ENCODE measurements around the gene FLOT1.
A peak's percentile ranks its signal among the peaks of the same experiment; 100 is the strongest.

Gene FLOT1

GRCh38 chr6:30714263-30714662 is 28.2 kb downstream of the FLOT1 start:
- no peak for DNase-seq
- peaks cover 7 to 43% (median 20%) of the 10 kb centered on the region in 4 experiments for H3K4me1 ChIP-seq (ENCODE audit: control extremely low read depth in 1 of 4, control insufficient read depth in 4 of 4, insufficient read depth in 4 of 4, low read length in 3 of 4)
- no peaks in the 10 kb centered on the region for H3K27me3 ChIP-seq (replicated peaks in 2 of 5; ENCODE audit: control insufficient read depth in 4 of 5, insufficient read depth in 5 of 5, low read length in 4 of 5)
- no peaks in the 10 kb centered on the region for H3K9me3 ChIP-seq (ENCODE audit: control extremely low read depth in 1 of 5, control insufficient read depth in 4 of 5, insufficient read depth in 2 of 5, low read depth in 1 of 5, low read length in 4 of 5)
- CTCF ChIA-PET: interaction anchor here (30.1 kb wide), 1 partner anchor 37 kb away, joined by 622 read pairs; the partner anchor contains the start of gene DHX16
- H3K4me3 ChIP-seq (ENCODE audit: control insufficient read depth in 1 of 7, extremely low read depth in 1 of 7, insufficient read depth in 4 of 7, low read depth in 2 of 7, low read length in 6 of 7): no peak overlapping the region
- H3K27ac ChIP-seq (ENCODE audit: insufficient read depth in 1 of 2, low read depth in 1 of 2, low read length in 2 of 2, poor library complexity in 1 of 2, severe bottlenecking in 2 of 2): no peak overlapping the region
- POLR2A ChIA-PET: no interaction called here
- H3K36me3 ChIP-seq (ENCODE audit: control insufficient read depth in 4 of 4, insufficient read depth in 4 of 4, low read length in 3 of 4): peaks cover 7 to 47% (median 35%) of the 10 kb centered on the region in 4 experiments
- WGBS (ENCODE audit: insufficient coverage): no CpG with 5 or more reads among the region's 1 CpG

GRCh38 chr6:30712441-30712945 is 30.0 kb downstream of the FLOT1 start:
- DNase-seq: no peak
- POLR2A ChIA-PET: interaction anchor here (1.1 kb wide), 2 partner anchors 9 to 30 kb away, joined by 4 to 5 read pairs; no protein-coding TSS in a partner anchor
- peaks cover 11 to 55% (median 46%) of the 10 kb centered on the region in 4 experiments for H3K36me3 ChIP-seq (ENCODE audit: control insufficient read depth in 4 of 4, insufficient read depth in 4 of 4, low read length in 3 of 4)
- H3K4me1 ChIP-seq (ENCODE audit: control extremely low read depth in 1 of 4, control insufficient read depth in 4 of 4, insufficient read depth in 4 of 4, low read length in 3 of 4): peaks cover 4 to 26% (median 8%) of the 10 kb centered on the region in 4 experiments
- WGBS (ENCODE audit: insufficient coverage): 95% methylated on average over 7 of the region's 7 CpGs
- CTCF ChIA-PET: interaction anchor here (0.6 to 30.1 kb wide), 7 partner anchors 9 to 35 kb away, joined by 3 to 622 read pairs (median 4); partner anchors contain the start of gene DHX16
- H3K4me3 ChIP-seq (ENCODE audit: control insufficient read depth in 1 of 7, extremely low read depth in 1 of 7, insufficient read depth in 4 of 7, low read depth in 2 of 7, low read length in 6 of 7): no peak overlapping the region
- H3K9me3 ChIP-seq (ENCODE audit: control extremely low read depth in 1 of 5, control insufficient read depth in 4 of 5, insufficient read depth in 2 of 5, low read depth in 1 of 5, low read length in 4 of 5): no peaks in the 10 kb centered on the region
- no peaks in the 10 kb centered on the region for H3K27me3 ChIP-seq (replicated peaks in 2 of 5; ENCODE audit: control insufficient read depth in 4 of 5, insufficient read depth in 5 of 5, low read length in 4 of 5)
- H3K27ac ChIP-seq (ENCODE audit: insufficient read depth in 1 of 2, low read depth in 1 of 2, low read length in 2 of 2, poor library complexity in 1 of 2, severe bottlenecking in 2 of 2): peak overlapping the region in 1 of 2 experiments; percentile 36

- WGBS (ENCODE audit: insufficient coverage): 100% methylated on average over 1 of the region's 1 CpG
- H3K27ac ChIP-seq (ENCODE audit: insufficient read depth in 1 of 2, low read depth in 1 of 2, low read length in 2 of 2, poor library complexity in 1 of 2, severe bottlenecking in 2 of 2): no peak overlapping the region
- peaks cover 4 to 25% (median 7%) of the 10 kb centered on the region in 4 experiments for H3K4me1 ChIP-seq (ENCODE audit: control extremely low read depth in 1 of 4, control insufficient read depth in 4 of 4, insufficient read depth in 4 of 4, low read length in 3 of 4)
- ChIA-PET CTCF (interaction anchor here (0.6 to 30.1 kb wide), 6 partner anchors 10 to 35 kb away, joined by 3 to 622 read pairs (median 4); partner anchors contain the start of gene DHX16), POLR2A (interaction anchor here (1.1 kb wide), 1 partner anchor 8 kb away, joined by 5 read pairs; no protein-coding TSS in a partner anchor)
- peaks cover 14 to 61% (median 50%) of the 10 kb centered on the region in 4 experiments for H3K36me3 ChIP-seq (ENCODE audit: control insufficient read depth in 4 of 4, insufficient read depth in 4 of 4, low read length in 3 of 4)
- H3K27me3 ChIP-seq (replicated peaks in 2 of 5; ENCODE audit: control insufficient read depth in 4 of 5, insufficient read depth in 5 of 5, low read length in 4 of 5): no peaks in the 10 kb centered on the region
- DNase-seq: peak in 2 of 3 donors; percentile 63 to 70
- H3K4me3 ChIP-seq (ENCODE audit: control insufficient read depth in 1 of 7, extremely low read depth in 1 of 7, insufficient read depth in 4 of 7, low read depth in 2 of 7, low read length in 6 of 7): no peak overlapping the region
- H3K9me3 ChIP-seq (ENCODE audit: control extremely low read depth in 1 of 5, control insufficient read depth in 4 of 5, insufficient read depth in 2 of 5, low read depth in 1 of 5, low read length in 4 of 5): no peaks in the 10 kb centered on the region
Measured at GRCh38 chr6:30711758-30712380, 30.6 kb downstream of the FLOT1 start.

- ChIA-PET POLR2A (interaction anchor here (0.6 to 0.7 kb wide), 2 partner anchors 22 to 27 kb away, joined by 3 to 4 read pairs; no protein-coding TSS in a partner anchor), CTCF (interaction anchor here (0.6 to 30.1 kb wide), 5 partner anchors 10 to 32 kb away, joined by 3 to 622 read pairs (median 5); partner anchors contain the start of genes DHX16 and NRM)
- no peaks in the 10 kb centered on the region for H3K27me3 ChIP-seq (replicated peaks in 2 of 5; ENCODE audit: control insufficient read depth in 4 of 5, insufficient read depth in 5 of 5, low read length in 4 of 5)
- H3K4me3 ChIP-seq (ENCODE audit: control insufficient read depth in 1 of 7, extremely low read depth in 1 of 7, insufficient read depth in 4 of 7, low read depth in 2 of 7, low read length in 6 of 7): no peak overlapping the region
- no peak for DNase-seq
- H3K9me3 ChIP-seq (ENCODE audit: control extremely low read depth in 1 of 5, control insufficient read depth in 4 of 5, insufficient read depth in 2 of 5, low read depth in 1 of 5, low read length in 4 of 5): no peaks in the 10 kb centered on the region
- H3K36me3 ChIP-seq (ENCODE audit: control insufficient read depth in 4 of 4, insufficient read depth in 4 of 4, low read length in 3 of 4): peaks cover 14 to 73% (median 58%) of the 10 kb centered on the region in 4 experiments
- no CpG with 5 or more reads among the region's 2 CpGs for WGBS (ENCODE audit: insufficient coverage)
- H3K4me1 ChIP-seq (ENCODE audit: control extremely low read depth in 1 of 4, control insufficient read depth in 4 of 4, insufficient read depth in 4 of 4, low read length in 3 of 4): peaks cover 0 to 13% (median 0%) of the 10 kb centered on the region in 4 experiments
- H3K27ac ChIP-seq (ENCODE audit: insufficient read depth in 1 of 2, low read depth in 1 of 2, low read length in 2 of 2, poor library complexity in 1 of 2, severe bottlenecking in 2 of 2): no peak overlapping the region
Measured at GRCh38 chr6:30709101-30709868, 33.2 kb downstream of the FLOT1 start.

GRCh38 chr6:30707281-30707850 is 35.1 kb downstream of the FLOT1 start:
- peaks cover 0 to 9% (median 0%) of the 10 kb centered on the region in 4 experiments for H3K4me1 ChIP-seq (ENCODE audit: control extremely low read depth in 1 of 4, control insufficient read depth in 4 of 4, insufficient read depth in 4 of 4, low read length in 3 of 4)
- peaks cover 19 to 69% (median 56%) of the 10 kb centered on the region in 4 experiments for H3K36me3 ChIP-seq (ENCODE audit: control insufficient read depth in 4 of 4, insufficient read depth in 4 of 4, low read length in 3 of 4)
- no peak for DNase-seq
- H3K9me3 ChIP-seq (ENCODE audit: control extremely low read depth in 1 of 5, control insufficient read depth in 4 of 5, insufficient read depth in 2 of 5, low read depth in 1 of 5, low read length in 4 of 5): no peaks in the 10 kb centered on the region
- 93% methylated on average over 4 of the region's 6 CpGs for WGBS (ENCODE audit: insufficient coverage)
- no peaks in the 10 kb centered on the region for H3K27me3 ChIP-seq (replicated peaks in 2 of 5; ENCODE audit: control insufficient read depth in 4 of 5, insufficient read depth in 5 of 5, low read length in 4 of 5)
- CTCF ChIA-PET: interaction anchor here (0.9 to 30.1 kb wide), 2 partner anchors 10 to 30 kb away, joined by 3 to 622 read pairs; partner anchors contain the start of genes DHX16 and MDC1
- POLR2A ChIA-PET: interaction anchor here (0.6 kb wide), 1 partner anchor 28 kb away, joined by 3 read pairs; no protein-coding TSS in a partner anchor
- H3K27ac ChIP-seq (ENCODE audit: insufficient read depth in 1 of 2, low read depth in 1 of 2, low read length in 2 of 2, poor library complexity in 1 of 2, severe bottlenecking in 2 of 2): no peak overlapping the region
- H3K4me3 ChIP-seq (ENCODE audit: control insufficient read depth in 1 of 7, extremely low read depth in 1 of 7, insufficient read depth in 4 of 7, low read depth in 2 of 7, low read length in 6 of 7): no peak overlapping the region

GRCh38 chr6:30705620-30706019 is 36.9 kb downstream of the FLOT1 start:
- CTCF ChIA-PET: interaction anchor here (1.0 to 2.7 kb wide), 3 partner anchors 10 to 17 kb away, joined by 4 to 17 read pairs (median 6); partner anchors contain the start of gene NRM
- H3K27ac ChIP-seq (ENCODE audit: insufficient read depth in 1 of 2, low read depth in 1 of 2, low read length in 2 of 2, poor library complexity in 1 of 2, severe bottlenecking in 2 of 2): no peak overlapping the region
- POLR2A ChIA-PET: interaction anchor here (0.7 kb wide), 1 partner anchor 10 kb away, joined by 5 read pairs; no protein-coding TSS in a partner anchor
- H3K4me3 ChIP-seq (ENCODE audit: control insufficient read depth in 1 of 7, extremely low read depth in 1 of 7, insufficient read depth in 4 of 7, low read depth in 2 of 7, low read length in 6 of 7): no peak overlapping the region
- H3K36me3 ChIP-seq (ENCODE audit: control insufficient read depth in 4 of 4, insufficient read depth in 4 of 4, low read length in 3 of 4): peaks cover 19 to 57% (median 47%) of the 10 kb centered on the region in 4 experiments
- H3K4me1 ChIP-seq (ENCODE audit: control extremely low read depth in 1 of 4, control insufficient read depth in 4 of 4, insufficient read depth in 4 of 4, low read length in 3 of 4): no peaks in the 10 kb centered on the region
- no peaks in the 10 kb centered on the region for H3K27me3 ChIP-seq (replicated peaks in 2 of 5; ENCODE audit: control insufficient read depth in 4 of 5, insufficient read depth in 5 of 5, low read length in 4 of 5)
- WGBS (ENCODE audit: insufficient coverage): 100% methylated on average over 3 of the region's 4 CpGs
- DNase-seq: no peak
- H3K9me3 ChIP-seq (ENCODE audit: control extremely low read depth in 1 of 5, control insufficient read depth in 4 of 5, insufficient read depth in 2 of 5, low read depth in 1 of 5, low read length in 4 of 5): no peaks in the 10 kb centered on the region
